Measurements from ENCODE around the gene KAZN.

DNA sequence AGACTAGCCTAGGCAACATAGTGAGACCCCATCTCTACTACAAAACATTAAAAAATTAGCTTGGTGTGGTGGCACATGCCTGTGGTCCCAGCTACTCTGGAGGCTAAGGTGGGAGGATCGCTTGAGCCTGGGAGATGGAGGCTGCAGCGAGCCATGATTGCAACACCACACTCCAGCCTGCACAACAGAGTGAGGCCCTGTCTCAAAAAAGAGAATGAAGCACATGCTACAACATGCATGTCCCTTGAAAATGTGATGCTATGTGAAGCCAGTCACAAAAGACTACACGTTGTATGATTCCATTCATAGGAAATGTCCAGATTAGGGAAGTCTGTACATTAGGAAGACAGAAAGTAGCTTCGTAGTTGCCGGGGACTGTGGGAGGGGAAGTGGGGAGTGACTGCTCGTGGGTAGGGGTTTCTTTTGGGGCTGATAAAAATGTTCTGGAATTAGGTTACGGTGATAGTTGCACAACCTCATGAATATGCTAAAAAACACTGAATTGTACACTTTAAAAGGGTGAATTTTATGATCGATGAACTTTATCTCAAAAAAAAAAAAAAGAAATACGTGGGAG lies 202.1 kb downstream of the KAZN start:
- TF ChIP-seq, protein P1, sequence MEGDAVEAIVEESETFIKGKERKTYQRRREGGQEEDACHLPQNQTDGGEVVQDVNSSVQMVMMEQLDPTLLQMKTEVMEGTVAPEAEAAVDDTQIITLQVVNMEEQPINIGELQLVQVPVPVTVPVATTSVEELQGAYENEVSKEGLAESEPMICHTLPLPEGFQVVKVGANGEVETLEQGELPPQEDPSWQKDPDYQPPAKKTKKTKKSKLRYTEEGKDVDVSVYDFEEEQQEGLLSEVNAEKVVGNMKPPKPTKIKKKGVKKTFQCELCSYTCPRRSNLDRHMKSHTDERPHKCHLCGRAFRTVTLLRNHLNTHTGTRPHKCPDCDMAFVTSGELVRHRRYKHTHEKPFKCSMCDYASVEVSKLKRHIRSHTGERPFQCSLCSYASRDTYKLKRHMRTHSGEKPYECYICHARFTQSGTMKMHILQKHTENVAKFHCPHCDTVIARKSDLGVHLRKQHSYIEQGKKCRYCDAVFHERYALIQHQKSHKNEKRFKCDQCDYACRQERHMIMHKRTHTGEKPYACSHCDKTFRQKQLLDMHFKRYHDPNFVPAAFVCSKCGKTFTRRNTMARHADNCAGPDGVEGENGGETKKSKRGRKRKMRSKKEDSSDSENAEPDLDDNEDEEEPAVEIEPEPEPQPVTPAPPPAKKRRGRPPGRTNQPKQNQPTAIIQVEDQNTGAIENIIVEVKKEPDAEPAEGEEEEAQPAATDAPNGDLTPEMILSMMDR (IDR thresholded peaks at IDR 0.05) = no peak
- TF ChIP-seq HDAC2 (IDR thresholded peaks at IDR 0.05) (no peak), CBX8 (IDR thresholded peaks at IDR 0.05) (no peak), MAFK (IDR thresholded peaks at IDR 0.05; ENCODE audit: partially characterized antibody) (no peak), RCOR1 (IDR thresholded peaks at IDR 0.05; ENCODE audit: low read depth, low read length) (no peak), EP300 (IDR thresholded peaks at IDR 0.05) (no peak), POLR2A (IDR thresholded peaks at IDR 0.05; ENCODE audit: low read length) (no peak), CHD2 (IDR thresholded peaks at IDR 0.05; ENCODE audit: low read length, partially characterized antibody) (no peak), JUN (IDR thresholded peaks at IDR 0.05) (no peak)
- TF ChIP-seq, protein P2, sequence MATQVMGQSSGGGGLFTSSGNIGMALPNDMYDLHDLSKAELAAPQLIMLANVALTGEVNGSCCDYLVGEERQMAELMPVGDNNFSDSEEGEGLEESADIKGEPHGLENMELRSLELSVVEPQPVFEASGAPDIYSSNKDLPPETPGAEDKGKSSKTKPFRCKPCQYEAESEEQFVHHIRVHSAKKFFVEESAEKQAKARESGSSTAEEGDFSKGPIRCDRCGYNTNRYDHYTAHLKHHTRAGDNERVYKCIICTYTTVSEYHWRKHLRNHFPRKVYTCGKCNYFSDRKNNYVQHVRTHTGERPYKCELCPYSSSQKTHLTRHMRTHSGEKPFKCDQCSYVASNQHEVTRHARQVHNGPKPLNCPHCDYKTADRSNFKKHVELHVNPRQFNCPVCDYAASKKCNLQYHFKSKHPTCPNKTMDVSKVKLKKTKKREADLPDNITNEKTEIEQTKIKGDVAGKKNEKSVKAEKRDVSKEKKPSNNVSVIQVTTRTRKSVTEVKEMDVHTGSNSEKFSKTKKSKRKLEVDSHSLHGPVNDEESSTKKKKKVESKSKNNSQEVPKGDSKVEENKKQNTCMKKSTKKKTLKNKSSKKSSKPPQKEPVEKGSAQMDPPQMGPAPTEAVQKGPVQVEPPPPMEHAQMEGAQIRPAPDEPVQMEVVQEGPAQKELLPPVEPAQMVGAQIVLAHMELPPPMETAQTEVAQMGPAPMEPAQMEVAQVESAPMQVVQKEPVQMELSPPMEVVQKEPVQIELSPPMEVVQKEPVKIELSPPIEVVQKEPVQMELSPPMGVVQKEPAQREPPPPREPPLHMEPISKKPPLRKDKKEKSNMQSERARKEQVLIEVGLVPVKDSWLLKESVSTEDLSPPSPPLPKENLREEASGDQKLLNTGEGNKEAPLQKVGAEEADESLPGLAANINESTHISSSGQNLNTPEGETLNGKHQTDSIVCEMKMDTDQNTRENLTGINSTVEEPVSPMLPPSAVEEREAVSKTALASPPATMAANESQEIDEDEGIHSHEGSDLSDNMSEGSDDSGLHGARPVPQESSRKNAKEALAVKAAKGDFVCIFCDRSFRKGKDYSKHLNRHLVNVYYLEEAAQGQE (IDR thresholded peaks at IDR 0.05) = no peak

Data from A549 (cell line).